Right atrium auricular region (tissue), 2 donors: ENCODE results near the gene SHMT2. TPM values are rescaled to one million over a fixed set of nuclear protein-coding genes. Genes with fewer than 3 reads are reported as not detected.
"Not testable (repeated sequence)": the region's sequence is repeated elsewhere in the genome, so short reads cannot be mapped to it uniquely, and the experiment has no call there.

ENCODE experiments used
- DNase-seq: peaks from one replicate; pipeline ENCODE4 v3.0.0-alpha.2; 2019; ENCODE audit warnings: low spot score
- H3K27ac ChIP-seq, 2 donors: fragments of 200-600 bp; sonication (generic); 1 replicate in 1 of 2; 2 replicates in 1 of 2; pipeline ENCODE4 v1.5.1; 2016 to 2019
- H3K27me3 ChIP-seq, 2 donors: fragments of 200-600 bp; sonication (generic); one replicate each; pipeline versions ENCODE4 v1.5.1 to v1.6.0; 2017 to 2019
- H3K36me3 ChIP-seq: fragments of 200-600 bp; sonication (generic); one replicate; pipeline ENCODE4 v1.5.1; 2016
- H3K4me1 ChIP-seq, 2 donors: fragments of 200-600 bp; sonication (generic); one replicate each; pipeline versions ENCODE4 v1.5.1 to v1.6.0; 2017 to 2019
- H3K4me3 ChIP-seq, 2 donors: fragments of 200-600 bp; sonication (generic); 1 replicate in 1 of 2; 2 replicates in 1 of 2; pipeline ENCODE4 v1.5.1; 2017 to 2019; ENCODE audit warnings: mild to moderate bottlenecking in 1 of 2, moderate library complexity in 1 of 2
- H3K9me3 ChIP-seq, 2 donors: fragments of 200-600 bp; sonication (generic); one replicate each; pipeline ENCODE4 v1.5.1; 2019
- CTCF ChIP-seq, 2 donors: fragments of 200-600 bp; sonication (generic); IDR thresholded peaks; one replicate each; pipeline ENCODE4 v1.5.1; 2019; ENCODE audit warnings: antibody characterized with exemption in 2 of 2
- total RNA-seq, 2 donors: library from RNA; depleted of rRNA; stranded (reverse); fragments of >200 nt; gene quantifications; one replicate each; pipeline ENCODE4 v1.1.0, GENCODE V29; 2016

The SHMT2 gene
- total RNA-seq, 2 donors from 2014 or later = 16.6 to 33.0 TPM

GRCh38 chr12:57268264-57268663 is 38.8 kb downstream of the SHMT2 start:
- TF ChIP-seq CTCF (IDR thresholded peaks at IDR 0.05) = no peak

DNA sequence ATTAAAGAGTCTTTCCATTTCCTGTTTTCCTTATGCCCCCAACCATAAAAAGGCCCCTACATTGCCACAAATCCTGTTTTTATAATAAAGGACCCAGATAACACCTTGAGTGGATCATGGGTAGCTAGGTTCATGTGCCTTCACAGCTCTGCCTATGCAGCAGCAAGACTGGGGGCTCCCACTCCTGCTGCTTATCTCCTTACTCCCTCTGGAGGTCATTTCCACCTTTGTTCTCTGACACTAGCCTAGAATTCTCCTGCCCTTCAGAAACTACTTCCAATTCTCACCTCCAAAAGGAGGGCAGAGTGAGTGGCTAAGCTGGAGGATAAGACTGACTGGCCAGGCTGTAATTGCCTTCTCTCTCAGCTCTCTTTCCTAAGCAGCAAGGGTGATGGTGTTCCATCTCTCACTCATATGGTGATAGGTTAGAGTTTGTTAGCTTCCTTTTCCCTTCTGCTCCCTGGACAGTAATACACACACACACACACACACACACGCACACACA is 41.5 kb downstream of the SHMT2 start:
- no peaks in the 10 kb centered on the region for H3K9me3 ChIP-seq
- no peak overlapping the region for H3K4me3 ChIP-seq
- DNase-seq = no peak
- peaks cover 36% of the 10 kb centered on the region for H3K36me3 ChIP-seq
- peaks cover 0 to 10% of the 10 kb centered on the region in 2 donors for H3K4me1 ChIP-seq
- H3K27me3 ChIP-seq = no peaks in the 10 kb centered on the region
- TF ChIP-seq CTCF (IDR thresholded peaks at IDR 0.05) = no peak
- no peak overlapping the region for H3K27ac ChIP-seq

More at GRCh38 chr12:57268264-57268663, 38.8 kb downstream of the SHMT2 start:
- Histone ChIP-seq H3K36me3 (peaks cover 36% of the 10 kb centered on the region), H3K4me1 (peaks cover 0 to 26% of the 10 kb centered on the region in 2 donors), H3K4me3 (no peak overlapping the region), H3K9me3 (no peaks in the 10 kb centered on the region), H3K27me3 (no peaks in the 10 kb centered on the region), H3K27ac (no peak overlapping the region)
- no peak for DNase-seq

- peaks cover 30% of the 10 kb centered on the region for H3K36me3 ChIP-seq
- no peaks in the 10 kb centered on the region for H3K27me3 ChIP-seq
- H3K9me3 ChIP-seq = no peaks in the 10 kb centered on the region
- H3K4me3 ChIP-seq = no peak overlapping the region
- DNase-seq = no peak
- peaks cover 0 to 10% of the 10 kb centered on the region in 2 donors for H3K4me1 ChIP-seq
- no peak for TF ChIP-seq CTCF (IDR thresholded peaks at IDR 0.05)
- no peak overlapping the region for H3K27ac ChIP-seq
Observed at GRCh38 chr12:57272337-57273151, 43.0 kb downstream of the SHMT2 start.

GRCh38 chr12:57273516-57273915 is 44.0 kb downstream of the SHMT2 start:
- no peak for TF ChIP-seq CTCF (IDR thresholded peaks at IDR 0.05)
- Histone ChIP-seq H3K27me3 (no peaks in the 10 kb centered on the region), H3K27ac (no peak overlapping the region), H3K9me3 (no peaks in the 10 kb centered on the region), H3K4me3 (no peak overlapping the region), H3K36me3 (peaks cover 29% of the 10 kb centered on the region), H3K4me1 (peaks cover 0 to 10% of the 10 kb centered on the region in 2 donors)
- DNase-seq = no peak

- not testable (repeated sequence) for H3K27ac ChIP-seq, H3K9me3 ChIP-seq, DNase-seq, H3K27me3 ChIP-seq, H3K4me3 ChIP-seq
- Histone ChIP-seq H3K36me3 (peaks cover 36% of the 10 kb centered on the region), H3K4me1 (peaks cover 0 to 10% of the 10 kb centered on the region in 2 donors)
Observed at GRCh38 chr12:57276233-57276632, 46.7 kb downstream of the SHMT2 start.

- Histone ChIP-seq H3K9me3 (no peaks in the 10 kb centered on the region), H3K27me3 (no peaks in the 10 kb centered on the region), H3K27ac (no peak overlapping the region), H3K4me1 (peaks cover 0 to 10% of the 10 kb centered on the region in 2 donors), H3K4me3 (no peak overlapping the region), H3K36me3 (peaks cover 36% of the 10 kb centered on the region)
- TF ChIP-seq CTCF (IDR thresholded peaks at IDR 0.05) = peak; percentile 15 to 51
- no peak for DNase-seq
Observed at GRCh38 chr12:57276935-57277563, 47.5 kb downstream of the SHMT2 start.
